HL-60 (cell line): ENCODE data around the gene MANBA.

Source experiments
- DNase-seq, 2 experiments: peaks; one replicate each; pipeline ENCODE4 v3.0.0-alpha.2; 2010 to 2020; ENCODE audit warnings: low read depth in 1 of 2, low spot score in 1 of 2
- H3K27ac ChIP-seq: fragments of 250-450 bp; sonication (Bioruptor Pico); replicated peaks from 2 replicates; pipeline ENCODE4 v1.5.1; 2020; ENCODE audit warnings: mild to moderate bottlenecking, moderate library complexity
- H3K27me3 ChIP-seq: fragments of 250-450 bp; sonication (Bioruptor Pico); 2 replicates; pipeline ENCODE4 v1.5.1; 2021; ENCODE audit warnings: mild to moderate bottlenecking, moderate library complexity; ENCODE audit not compliant: insufficient read depth, poor library complexity, severe bottlenecking
- H3K4me3 ChIP-seq: replicated peaks from 2 replicates; pipeline ENCODE4 v1.5.1; 2011; ENCODE audit warnings: mild to moderate bottlenecking, control low read depth, low read length; ENCODE audit not compliant: insufficient read depth
- CTCF ChIP-seq: IDR thresholded peaks from one replicate; pipeline ENCODE4 v1.5.1; 2011; ENCODE audit warnings: low read length, control low read depth, inconsistent platforms; ENCODE audit not compliant: insufficient read depth
- GABPA ChIP-seq: IDR thresholded peaks from 2 replicates; pipeline ENCODE4 v1.6.1; 2012; ENCODE audit warnings: low read depth
- POLR2AphosphoS5 ChIP-seq: IDR thresholded peaks from 2 replicates; pipeline ENCODE4 v1.6.1; 2012; ENCODE audit warnings: low read depth
- REST ChIP-seq: IDR thresholded peaks from 2 replicates; pipeline ENCODE4 v1.6.1; 2012; ENCODE audit warnings: low read depth; ENCODE audit not compliant: insufficient replicate concordance
- SPI1 ChIP-seq: IDR thresholded peaks from 2 replicates; pipeline ENCODE4 v1.6.1; 2012; ENCODE audit warnings: low read depth, mild to moderate bottlenecking, borderline replicate concordance

Gene MANBA

GRCh38 chr4:102631616-102632015 lies 129.2 kb downstream of the MANBA start:
- no peak for TF ChIP-seq GABPA
- no peak for TF ChIP-seq SPI1
- TF ChIP-seq POLR2AphosphoS5, result no peak
- no peak for TF ChIP-seq CTCF
- TF ChIP-seq REST, result no peak
- DNase-seq, result no peak
- H3K27me3 ChIP-seq, result no peaks in the 10 kb centered on the region

GRCh38 chr4:102629673-102630072 lies 131.1 kb downstream of the MANBA start:
- no peak for DNase-seq
- H3K27ac ChIP-seq, result no peak overlapping the region
- H3K4me3 ChIP-seq, result no peak overlapping the region
- TF ChIP-seq SPI1 (no peak), REST (no peak), GABPA (no peak), CTCF (no peak), POLR2AphosphoS5 (no peak)
- no peaks in the 10 kb centered on the region for H3K27me3 ChIP-seq

More at GRCh38 chr4:102631616-102632015, 129.2 kb downstream of the MANBA start:
- H3K4me3 ChIP-seq, result no peak overlapping the region
- H3K27ac ChIP-seq, result no peak overlapping the region

- Histone ChIP-seq H3K27me3 (no peaks in the 10 kb centered on the region), H3K27ac (no peak overlapping the region), H3K4me3 (no peak overlapping the region)
- TF ChIP-seq REST (no peak), POLR2AphosphoS5 (no peak)
- no peak for DNase-seq
Observed at GRCh38 chr4:102627831-102628523, 132.8 kb downstream of the MANBA start.
